Glutamatergic neuron (in vitro differentiated cells): ENCODE data around the gene CCHCR1. TPM values are rescaled to one million over a fixed set of nuclear protein-coding genes. Genes with fewer than 3 reads are reported as not detected.
"Not testable (repeated sequence)": the region's sequence is repeated elsewhere in the genome, so short reads cannot be mapped to it uniquely, and the experiment has no call there.

Experiments used
- DNase-seq: peaks from one replicate; pipeline ENCODE4 v3.0.0; 2022
- H3K27ac Mint-ChIP-seq: one replicate; pipeline ENCODE4 v1.8.0; 2020; ENCODE audit warnings: mild to moderate bottlenecking, mixed read lengths, inconsistent platforms; ENCODE audit not compliant: unreplicated experiment
- H3K27me3 Mint-ChIP-seq: one replicate; pipeline ENCODE4 v1.8.0; 2020; ENCODE audit warnings: mild to moderate bottlenecking, moderate library complexity, mixed read lengths, inconsistent platforms; ENCODE audit not compliant: unreplicated experiment
- H3K36me3 Mint-ChIP-seq: one replicate; pipeline ENCODE4 v1.8.0; 2020; ENCODE audit warnings: mild to moderate bottlenecking, mixed read lengths, inconsistent platforms; ENCODE audit not compliant: unreplicated experiment
- H3K4me1 Mint-ChIP-seq: one replicate; pipeline ENCODE4 v1.8.0; 2020; ENCODE audit warnings: mild to moderate bottlenecking, low read depth, mixed read lengths, inconsistent platforms; ENCODE audit not compliant: unreplicated experiment
- H3K4me3 Mint-ChIP-seq: one replicate; pipeline ENCODE4 v1.8.0; 2020; ENCODE audit warnings: mild to moderate bottlenecking, mixed read lengths, inconsistent platforms; ENCODE audit not compliant: unreplicated experiment
- H3K9me3 Mint-ChIP-seq: one replicate; pipeline ENCODE4 v1.8.0; 2020; ENCODE audit warnings: mild to moderate bottlenecking, moderate library complexity, mixed read lengths, inconsistent platforms; ENCODE audit not compliant: unreplicated experiment
- CTCF ChIP-seq: fragments of 200-600 bp; sonication (generic); IDR thresholded peaks from one replicate; pipeline ENCODE4 v1.5.0; 2021; ENCODE audit not compliant: partially characterized antibody, unreplicated experiment
- total RNA-seq: library from RNA; stranded (reverse); fragmentation: NEBNext Ultra II Directional; extraction: Animal tissue kit (Norgen Biotek cat#: 25700); gene quantifications from one replicate; pipeline ENCODE4 v1.2.1, GENCODE V29; 2021; ENCODE audit not compliant: unreplicated experiment

Gene CCHCR1
- total RNA-seq, 1 donor from 2014 or later = 28.7 TPM

DNA sequence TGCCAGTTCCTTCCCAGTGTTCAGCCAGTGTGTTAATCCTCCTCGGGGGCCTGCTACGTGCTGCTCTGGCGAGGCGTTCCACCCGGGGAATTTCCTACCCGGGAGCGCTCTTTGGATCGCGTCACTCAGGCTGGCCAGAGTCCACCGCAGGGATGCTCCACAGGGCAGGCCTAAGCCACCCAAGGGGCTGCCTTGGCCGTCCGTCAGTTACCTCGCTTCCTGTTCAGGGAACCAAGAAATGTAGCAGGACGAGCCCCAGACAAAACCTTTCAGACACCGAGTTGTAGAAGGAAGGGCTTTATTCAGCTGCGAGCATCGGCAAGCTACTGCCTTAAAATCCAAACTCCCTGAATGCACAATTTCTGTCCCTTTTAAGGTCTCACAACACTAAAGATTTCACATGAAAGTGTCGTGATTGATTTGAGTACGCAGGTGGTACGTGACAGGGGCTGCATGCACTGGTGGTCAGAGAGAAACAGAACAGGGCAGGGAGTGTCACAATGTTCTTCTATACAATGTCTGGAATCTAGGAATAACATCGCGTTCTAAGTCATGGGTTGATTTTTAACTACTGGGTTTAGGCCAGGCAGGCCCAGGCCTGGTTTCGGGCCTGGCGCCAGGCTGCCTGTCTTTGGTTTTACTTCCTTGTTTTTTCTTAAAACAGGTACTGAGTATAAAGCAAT, 28.6 kb upstream of the CCHCR1 start:
- no peak for TF ChIP-seq CTCF
- Mint-ChIP-seq H3K4me3 (no peak overlapping the region), H3K27me3 (no peaks in the 10 kb centered on the region), H3K27ac (no peak overlapping the region), H3K36me3 (no peaks in the 10 kb centered on the region), H3K4me1 (peaks cover 3% of the 10 kb centered on the region), H3K9me3 (peaks cover 3% of the 10 kb centered on the region)
- no peak for DNase-seq

DNA sequence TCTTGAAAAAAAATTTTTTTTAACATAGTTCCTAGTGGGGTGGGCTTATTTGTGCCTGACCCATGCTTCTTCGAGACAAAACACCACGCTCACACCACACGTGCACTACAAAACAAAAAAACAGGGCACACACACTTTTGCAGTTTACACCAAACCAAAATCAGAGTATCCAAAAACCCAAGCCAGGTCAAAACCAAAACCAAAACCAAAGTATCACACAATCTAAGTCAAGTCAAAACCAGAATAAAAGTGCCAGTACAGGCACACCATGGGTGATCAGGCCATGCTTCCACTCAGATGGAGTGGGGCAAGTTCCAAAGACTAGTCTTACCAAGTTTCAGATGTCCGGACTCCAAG, 28.1 kb upstream of the CCHCR1 start:
- not testable (repeated sequence) for H3K36me3 Mint-ChIP-seq, DNase-seq, H3K4me1 Mint-ChIP-seq, H3K9me3 Mint-ChIP-seq, H3K27me3 Mint-ChIP-seq, H3K27ac Mint-ChIP-seq
- peak overlapping the region; percentile 49 for H3K4me3 Mint-ChIP-seq

GRCh38 chr6:31183859-31184258, 26.3 kb upstream of the CCHCR1 start:
- not testable (repeated sequence) for H3K27ac Mint-ChIP-seq, H3K27me3 Mint-ChIP-seq, H3K4me3 Mint-ChIP-seq, H3K9me3 Mint-ChIP-seq, H3K4me1 Mint-ChIP-seq, DNase-seq, H3K36me3 Mint-ChIP-seq

- not testable (repeated sequence) for DNase-seq, H3K36me3 Mint-ChIP-seq, H3K4me1 Mint-ChIP-seq, H3K9me3 Mint-ChIP-seq, H3K4me3 Mint-ChIP-seq, H3K27me3 Mint-ChIP-seq, H3K27ac Mint-ChIP-seq
Observed at GRCh38 chr6:31183287-31183686, 25.7 kb upstream of the CCHCR1 start.

GRCh38 chr6:31180500-31180899, 22.9 kb upstream of the CCHCR1 start:
- no peak for TF ChIP-seq CTCF
- Mint-ChIP-seq H3K4me1 (peaks cover 3% of the 10 kb centered on the region), H3K9me3 (peaks cover 4% of the 10 kb centered on the region), H3K27ac (no peak overlapping the region), H3K36me3 (no peaks in the 10 kb centered on the region), H3K27me3 (peaks cover 7% of the 10 kb centered on the region), H3K4me3 (no peak overlapping the region)
- DNase-seq = no peak

DNA sequence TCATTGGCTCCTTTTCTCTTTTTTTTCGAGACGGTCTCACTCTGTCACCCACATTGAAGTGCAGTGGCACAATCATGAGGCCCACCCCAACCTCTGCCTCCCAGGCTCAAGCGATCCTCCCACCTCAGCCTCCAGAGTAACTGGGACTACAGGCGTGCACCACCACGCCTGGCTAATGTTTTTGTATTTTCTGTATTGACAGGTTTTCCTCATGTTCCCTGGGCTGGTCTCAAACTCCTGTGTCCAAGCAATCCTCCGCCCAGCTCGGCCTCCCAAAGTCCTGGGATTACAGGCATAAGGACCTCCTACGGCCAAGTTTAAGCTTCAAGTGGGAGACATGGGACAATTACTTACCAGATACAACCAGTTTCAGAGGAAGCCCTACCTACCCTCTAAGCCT, 22.3 kb upstream of the CCHCR1 start:
- H3K36me3 Mint-ChIP-seq = no peaks in the 10 kb centered on the region

More for the DNA sequence above, 22.3 kb upstream of the CCHCR1 start:
- Mint-ChIP-seq H3K9me3 (peaks cover 4% of the 10 kb centered on the region), H3K27me3 (peaks cover 7% of the 10 kb centered on the region), H3K4me3 (no peak overlapping the region), H3K27ac (no peak overlapping the region), H3K4me1 (peaks cover 3% of the 10 kb centered on the region)
- no peak for TF ChIP-seq CTCF
- DNase-seq = no peak
